ENCODE measurements around the gene DYDC1.

DYDC1 gene

GRCh38 chr10:80365510-80365909, 9.0 kb upstream of the DYDC1 start:
- no peak for TF ChIP-seq GATA2 (IDR thresholded peaks at IDR 0.05; ENCODE audit: low read depth, low read length)
- no peak for TF ChIP-seq GATA3 (IDR thresholded peaks at IDR 0.05; ENCODE audit: low read depth, low read length)

- TF ChIP-seq GATA2 (IDR thresholded peaks at IDR 0.05; ENCODE audit: low read depth, low read length) (no peak), GATA3 (IDR thresholded peaks at IDR 0.05; ENCODE audit: low read depth, low read length) (no peak)
These were observed 3.1 kb upstream of the DYDC1 start for GRCh38 chr10:80359644-80360043.

- no peak for TF ChIP-seq GATA3 (IDR thresholded peaks at IDR 0.05; ENCODE audit: low read depth, low read length)
- no peak for TF ChIP-seq GATA2 (IDR thresholded peaks at IDR 0.05; ENCODE audit: low read depth, low read length)
These were observed 1.2 kb upstream of the DYDC1 start for GRCh38 chr10:80357851-80358125.

- no peak for TF ChIP-seq GATA3 (IDR thresholded peaks at IDR 0.05; ENCODE audit: low read depth, low read length)
- TF ChIP-seq GATA2 (IDR thresholded peaks at IDR 0.05; ENCODE audit: low read depth, low read length), result no peak
These were observed 665 bp upstream of the DYDC1 start for GRCh38 chr10:80356989-80357850.

- no peak for TF ChIP-seq GATA2 (IDR thresholded peaks at IDR 0.05; ENCODE audit: low read depth, low read length)
- no peak for TF ChIP-seq GATA3 (IDR thresholded peaks at IDR 0.05; ENCODE audit: low read depth, low read length)
These were observed 5.3 kb downstream of the DYDC1 start for GRCh38 chr10:80351220-80351619.

GRCh38 chr10:80350251-80350650, 6.3 kb downstream of the DYDC1 start:
- TF ChIP-seq GATA3 (IDR thresholded peaks at IDR 0.05; ENCODE audit: low read depth, low read length), result no peak
- TF ChIP-seq GATA2 (IDR thresholded peaks at IDR 0.05; ENCODE audit: low read depth, low read length), result no peak

- TF ChIP-seq GATA3 (IDR thresholded peaks at IDR 0.05; ENCODE audit: low read depth, low read length), result no peak
- no peak for TF ChIP-seq GATA2 (IDR thresholded peaks at IDR 0.05; ENCODE audit: low read depth, low read length)
These were observed 11.6 kb downstream of the DYDC1 start for GRCh38 chr10:80344912-80345311.

GRCh38 chr10:80344276-80344675, 12.3 kb downstream of the DYDC1 start:
- TF ChIP-seq GATA3 (IDR thresholded peaks at IDR 0.05; ENCODE audit: low read depth, low read length), result no peak
- no peak for TF ChIP-seq GATA2 (IDR thresholded peaks at IDR 0.05; ENCODE audit: low read depth, low read length)

GRCh38 chr10:80333983-80334382, 22.6 kb downstream of the DYDC1 start:
- no peak for TF ChIP-seq GATA2 (IDR thresholded peaks at IDR 0.05; ENCODE audit: low read depth, low read length)

- no peak for TF ChIP-seq GATA3 (IDR thresholded peaks at IDR 0.05; ENCODE audit: low read depth, low read length)
- TF ChIP-seq GATA2 (IDR thresholded peaks at IDR 0.05; ENCODE audit: low read depth, low read length), result no peak
These were observed 31.6 kb downstream of the DYDC1 start for GRCh38 chr10:80324891-80325364.

- no peak for TF ChIP-seq GATA2 (IDR thresholded peaks at IDR 0.05; ENCODE audit: low read depth, low read length)
- no peak for TF ChIP-seq GATA3 (IDR thresholded peaks at IDR 0.05; ENCODE audit: low read depth, low read length)
These were observed 32.5 kb downstream of the DYDC1 start for GRCh38 chr10:80324086-80324485.

- TF ChIP-seq GATA3 (IDR thresholded peaks at IDR 0.05; ENCODE audit: low read depth, low read length) (no peak), GATA2 (IDR thresholded peaks at IDR 0.05; ENCODE audit: low read depth, low read length) (no peak)
These were observed 33.2 kb downstream of the DYDC1 start for GRCh38 chr10:80323311-80323710.

- no peak for TF ChIP-seq GATA3 (IDR thresholded peaks at IDR 0.05; ENCODE audit: low read depth, low read length)
- TF ChIP-seq GATA2 (IDR thresholded peaks at IDR 0.05; ENCODE audit: low read depth, low read length), result no peak
These were observed 33.8 kb downstream of the DYDC1 start for GRCh38 chr10:80322711-80323110.

- TF ChIP-seq GATA2 (IDR thresholded peaks at IDR 0.05; ENCODE audit: low read depth, low read length) (no peak), GATA3 (IDR thresholded peaks at IDR 0.05; ENCODE audit: low read depth, low read length) (no peak)
These were observed 34.4 kb downstream of the DYDC1 start for GRCh38 chr10:80322158-80322557.

GRCh38 chr10:80321183-80321582, 35.4 kb downstream of the DYDC1 start:
- TF ChIP-seq GATA3 (IDR thresholded peaks at IDR 0.05; ENCODE audit: low read depth, low read length) (no peak), GATA2 (IDR thresholded peaks at IDR 0.05; ENCODE audit: low read depth, low read length) (no peak)

GRCh38 chr10:80320377-80320776, 36.2 kb downstream of the DYDC1 start:
- TF ChIP-seq GATA2 (IDR thresholded peaks at IDR 0.05; ENCODE audit: low read depth, low read length) (no peak), GATA3 (IDR thresholded peaks at IDR 0.05; ENCODE audit: low read depth, low read length) (no peak)
